B cell (primary cell): ENCODE measurements around the gene APH1A. TPM values are rescaled to one million over a fixed set of nuclear protein-coding genes. Genes with fewer than 3 reads are reported as not detected.

Experiments used
- ATAC-seq: fragments of 200-7000 bp; cut with Tn5 transposase; one replicate; pipeline ENCODE4 v1.10.0; 2021; ENCODE audit warnings: low read depth, mild to moderate bottlenecking, moderate number of reproducible peaks, moderate library complexity
- CTCF ChIA-PET: fragments of 350-600 bp; sonication (Branson Sonifier 250); formaldehyde crosslinking; loops from one replicate; lab custom pipeline; 2021; ENCODE audit warnings: antibody characterized with exemption, inconsistent platforms; lab: Charles Lee
- POLR2A ChIA-PET: fragments of 350-600 bp; sonication (Branson Sonifier 250); formaldehyde crosslinking; loops from one replicate; lab custom pipeline; 2021; ENCODE audit warnings: antibody characterized with exemption; lab: Charles Lee
- DNase-seq: peaks from one replicate; pipeline ENCODE4 v3.0.0; 2013
- H2AFZ ChIP-seq: 2 replicates; pipeline ENCODE4 v1.6.1; 2012; ENCODE audit warnings: mild to moderate bottlenecking, low read depth, low read length; ENCODE audit not compliant: insufficient read depth, poor library complexity, severe bottlenecking
- H3K27ac ChIP-seq, 2 donors: 1 replicate in 1 of 2; 2 replicates in 1 of 2; pipeline ENCODE4 v1.5.1; 2012 to 2013; ENCODE audit warnings: low read length in 2 of 2, mild to moderate bottlenecking in 2 of 2, moderate library complexity in 1 of 2
- H3K27me3 ChIP-seq, 4 experiments: fragments of 200-600 bp in 1 of 4; sonication (generic) in 1 of 4; replicated peaks in 1 of 4; 1 replicate in 2 of 4; 2 replicates in 2 of 4; pipeline versions ENCODE4 v1.6.1 to v1.7.0; 2013 to 2016; ENCODE audit warnings: low read length in 3 of 4, mild to moderate bottlenecking in 2 of 4, mixed read lengths in 1 of 4, moderate library complexity in 1 of 4; ENCODE audit not compliant: insufficient read depth in 4 of 4, control insufficient read depth in 3 of 4; ENCODE audit errors: control extremely low read depth in 1 of 4
- H3K36me3 ChIP-seq, 2 experiments: replicated peaks in 1 of 2; 1 replicate in 1 of 2; 2 replicates in 1 of 2; pipeline versions ENCODE4 v1.6.1 to v1.7.1; 2013; ENCODE audit warnings: low read length in 1 of 2; ENCODE audit not compliant: insufficient read depth in 2 of 2, control insufficient read depth in 1 of 2; ENCODE audit errors: control extremely low read depth in 1 of 2, extremely low read depth in 1 of 2
- H3K4me1 ChIP-seq, 2 donors: fragments of 200-600 bp in 1 of 2; sonication (generic) in 1 of 2; 1 replicate in 1 of 2; 2 replicates in 1 of 2; pipeline versions ENCODE4 v1.5.1 to v1.6.1; 2013 to 2017; ENCODE audit warnings: low read length in 2 of 2; ENCODE audit not compliant: control insufficient read depth in 2 of 2, insufficient read depth in 2 of 2
- H3K4me2 ChIP-seq: replicated peaks from 2 replicates; pipeline ENCODE3; 2012; ENCODE audit warnings: mild to moderate bottlenecking, low read depth, low read length; ENCODE audit not compliant: poor library complexity, severe bottlenecking
- H3K4me3 ChIP-seq, 5 experiments: fragments of 200-600 bp in 1 of 5; sonication (generic) in 1 of 5; 1 replicate in 3 of 5; 2 replicates in 2 of 5; pipeline versions ENCODE4 v1.5.1 to v1.7.0; 2011 to 2016; ENCODE audit warnings: low read length in 4 of 5, mild to moderate bottlenecking in 4 of 5, low read depth in 2 of 5, control low read depth in 1 of 5, moderate library complexity in 1 of 5; ENCODE audit not compliant: insufficient read depth in 1 of 5; ENCODE audit errors: control extremely low read depth in 1 of 5, extremely low read depth in 1 of 5
- H3K79me2 ChIP-seq: fragments of 200-600 bp; sonication (generic); one replicate; pipeline ENCODE4 v1.6.0; 2016; ENCODE audit warnings: low read length; ENCODE audit not compliant: control insufficient read depth, insufficient read depth
- H3K9ac ChIP-seq: fragments of 200-600 bp; sonication (generic); 2 replicates; pipeline ENCODE4 v1.6.1; 2017; ENCODE audit warnings: mild to moderate bottlenecking, low read length, moderate library complexity
- H3K9me3 ChIP-seq, 3 donors: one replicate each; pipeline versions ENCODE4 v1.6.1 to v1.7.1; 2013; ENCODE audit warnings: low read length in 2 of 3; ENCODE audit not compliant: control insufficient read depth in 2 of 3, insufficient read depth in 1 of 3; ENCODE audit errors: control extremely low read depth in 1 of 3
- H4K20me1 ChIP-seq: 2 replicates; pipeline ENCODE4 v1.6.0; 2012; ENCODE audit warnings: mild to moderate bottlenecking, low read length; ENCODE audit not compliant: insufficient read depth, control insufficient read depth, poor library complexity, severe bottlenecking
- H3K27ac Mint-ChIP-seq: one replicate; pipeline ENCODE4 v1.8.0; 2021; ENCODE audit warnings: mixed read lengths
- H3K27me3 Mint-ChIP-seq: one replicate; pipeline ENCODE4 v1.8.0; 2021; ENCODE audit warnings: mixed read lengths
- H3K4me1 Mint-ChIP-seq: one replicate; pipeline ENCODE4 v1.8.0; 2021; ENCODE audit warnings: mixed read lengths
- H3K4me3 Mint-ChIP-seq: one replicate; pipeline ENCODE4 v1.8.0; 2021; ENCODE audit warnings: mixed read lengths
- H3K9me3 Mint-ChIP-seq: one replicate; pipeline ENCODE4 v1.8.0; 2022; ENCODE audit warnings: mixed read lengths; ENCODE audit not compliant: insufficient read depth
- CTCF ChIP-seq: fragments of 200-600 bp; IDR thresholded peaks from one replicate; pipeline ENCODE4 v1.8.0; 2022; ENCODE audit warnings: antibody characterized with exemption, mild to moderate bottlenecking
- EZH2 ChIP-seq: IDR thresholded peaks from 2 replicates; pipeline ENCODE4 v1.6.1; 2012; ENCODE audit warnings: borderline replicate concordance, low read depth, mild to moderate bottlenecking, moderate library complexity, low read length; ENCODE audit not compliant: insufficient read depth, poor library complexity, severe bottlenecking
- WGBS: methylation state at CpG from one replicate; pipeline ENCODE4 v1.1.5; 2013; ENCODE audit warnings: missing lambda C conversion rate; ENCODE audit not compliant: insufficient coverage; 5-methylcytosine and 5-hydroxymethylcytosine counted together
- intact Hi-C: fragments of 100-400 bp; cut with micrococcal nuclease; formaldehyde crosslinking; loops from one replicate; pipeline ENCODE4 v1.10.0; 2022
- polyA plus RNA-seq: library from polyadenylated mRNA; depleted of rRNA; stranded (reverse); fragments of >200 nt; gene quantifications from 2 replicates; pipeline ENCODE4 v1.2.3, GENCODE V29; 2012
- total RNA-seq, 2 donors: library from RNA; stranded (reverse); fragments of 120-200 nt in 1 of 2; gene quantifications; 1 replicate in 1 of 2; 2 replicates in 1 of 2; pipeline versions ENCODE4 v1.2.3 to v1.2.4, GENCODE V29; 2013 to 2022

Gene APH1A
- total and polyA plus RNA-seq, 2 donors (not counting 1 experiment from before 2014, with no cell fraction given), result 135 to 165 TPM

- no peak overlapping the region for H3K4me3 Mint-ChIP-seq
- H3K4me1 ChIP-seq, result peaks cover 14 to 15% of the 10 kb centered on the region in 2 donors
- peaks cover 0 to 36% (median 24%) of the 10 kb centered on the region in 4 experiments for H3K27me3 ChIP-seq
- no peak for DNase-seq
- POLR2A ChIA-PET, result no interaction called here
- no peak for TF ChIP-seq EZH2
- no peak for TF ChIP-seq CTCF
- no peaks in the 10 kb centered on the region for H3K9me3 Mint-ChIP-seq
- H3K9ac ChIP-seq, result no peak overlapping the region
- 66% methylated on average over 7 of the region's 11 CpGs for WGBS
- ATAC-seq, result no peak
- peaks cover 13% of the 10 kb centered on the region for H3K4me1 Mint-ChIP-seq
- H3K4me3 ChIP-seq, result no peak overlapping the region
- no peaks in the 10 kb centered on the region for H3K79me2 ChIP-seq
- H3K36me3 ChIP-seq, result peaks cover 0 to 4% of the 10 kb centered on the region in 2 experiments
- CTCF ChIA-PET, result interaction anchor here (0.6 to 0.8 kb wide), 2 partner anchors 8 to 358 kb away, joined by 3 read pairs; no protein-coding TSS in a partner anchor
- intact Hi-C loops, result loop anchor here (10.0 kb wide), 1 partner anchor 735 kb away; no protein-coding TSS in a partner anchor
- H3K9me3 ChIP-seq, result no peaks in the 10 kb centered on the region
- no peak overlapping the region for H3K4me2 ChIP-seq
- no peak overlapping the region for H3K27ac ChIP-seq
- H3K27me3 Mint-ChIP-seq, result peaks cover 40% of the 10 kb centered on the region
- H3K27ac Mint-ChIP-seq, result no peak overlapping the region
- no peaks in the 10 kb centered on the region for H4K20me1 ChIP-seq
- H2AFZ ChIP-seq, result no peak overlapping the region
These were observed 8.8 kb downstream of the APH1A start for GRCh38 chr1:150259758-150260669.

- intact Hi-C loops, result loop anchor here (10.0 kb wide), 1 partner anchor 736 kb away; no protein-coding TSS in a partner anchor
- H3K4me2 ChIP-seq, result no peak overlapping the region
- CTCF ChIA-PET, result interaction anchor here (1.0 kb wide), 2 partner anchors 13 to 258 kb away, joined by 3 to 7 read pairs; partner anchors contain the start of gene C1orf54
These were observed 9.6 kb downstream of the APH1A start for GRCh38 chr1:150259217-150259616.

More at GRCh38 chr1:150259217-150259616, 9.6 kb downstream of the APH1A start:
- DNase-seq, result no peak
- H3K4me1 Mint-ChIP-seq, result peaks cover 13% of the 10 kb centered on the region
- peaks cover 40% of the 10 kb centered on the region for H3K27me3 Mint-ChIP-seq
- 89% methylated on average over 3 of the region's 4 CpGs for WGBS
- no peak overlapping the region for H3K9ac ChIP-seq
- H2AFZ ChIP-seq, result no peak overlapping the region
- no peak overlapping the region for H3K27ac Mint-ChIP-seq
- no peaks in the 10 kb centered on the region for H3K36me3 ChIP-seq
- H3K4me1 ChIP-seq, result peaks cover 14 to 15% of the 10 kb centered on the region in 2 donors
- no peaks in the 10 kb centered on the region for H4K20me1 ChIP-seq
- H3K4me3 ChIP-seq, result no peak overlapping the region
- no peaks in the 10 kb centered on the region for H3K9me3 Mint-ChIP-seq
- no peaks in the 10 kb centered on the region for H3K79me2 ChIP-seq
- H3K4me3 Mint-ChIP-seq, result no peak overlapping the region
- H3K27me3 ChIP-seq, result peaks cover 0 to 36% (median 24%) of the 10 kb centered on the region in 4 experiments
- no peak for TF ChIP-seq EZH2
- TF ChIP-seq CTCF, result no peak
- no peak overlapping the region for H3K27ac ChIP-seq
- POLR2A ChIA-PET, result no interaction called here
- H3K9me3 ChIP-seq, result no peaks in the 10 kb centered on the region
- ATAC-seq, result no peak
